ENCODE measurements around the gene TMPRSS13.

DNA sequence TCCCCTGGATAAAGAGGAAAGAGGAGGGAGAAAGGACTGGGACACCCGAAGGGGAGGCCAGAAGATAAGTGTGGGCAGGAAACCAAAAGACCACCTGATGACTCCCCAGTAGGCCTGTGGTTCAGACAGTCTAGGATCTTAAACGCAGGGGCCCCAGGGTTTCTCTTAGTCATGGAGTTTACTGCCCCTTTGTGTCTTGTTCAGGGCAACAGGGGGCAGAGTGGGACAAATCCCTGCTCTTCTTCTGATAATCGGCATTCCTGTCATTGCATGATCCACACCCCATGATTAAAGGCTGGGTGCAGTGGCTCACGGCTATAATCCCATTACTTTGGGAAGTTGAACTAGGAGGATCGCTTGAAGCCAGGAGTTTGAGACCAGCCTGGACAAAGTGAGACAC, 4.7 kb upstream of the TMPRSS13 start:
- TF ChIP-seq, protein P1, sequence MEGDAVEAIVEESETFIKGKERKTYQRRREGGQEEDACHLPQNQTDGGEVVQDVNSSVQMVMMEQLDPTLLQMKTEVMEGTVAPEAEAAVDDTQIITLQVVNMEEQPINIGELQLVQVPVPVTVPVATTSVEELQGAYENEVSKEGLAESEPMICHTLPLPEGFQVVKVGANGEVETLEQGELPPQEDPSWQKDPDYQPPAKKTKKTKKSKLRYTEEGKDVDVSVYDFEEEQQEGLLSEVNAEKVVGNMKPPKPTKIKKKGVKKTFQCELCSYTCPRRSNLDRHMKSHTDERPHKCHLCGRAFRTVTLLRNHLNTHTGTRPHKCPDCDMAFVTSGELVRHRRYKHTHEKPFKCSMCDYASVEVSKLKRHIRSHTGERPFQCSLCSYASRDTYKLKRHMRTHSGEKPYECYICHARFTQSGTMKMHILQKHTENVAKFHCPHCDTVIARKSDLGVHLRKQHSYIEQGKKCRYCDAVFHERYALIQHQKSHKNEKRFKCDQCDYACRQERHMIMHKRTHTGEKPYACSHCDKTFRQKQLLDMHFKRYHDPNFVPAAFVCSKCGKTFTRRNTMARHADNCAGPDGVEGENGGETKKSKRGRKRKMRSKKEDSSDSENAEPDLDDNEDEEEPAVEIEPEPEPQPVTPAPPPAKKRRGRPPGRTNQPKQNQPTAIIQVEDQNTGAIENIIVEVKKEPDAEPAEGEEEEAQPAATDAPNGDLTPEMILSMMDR (IDR thresholded peaks at IDR 0.05), result no peak
- no peak for TF ChIP-seq EP300 (IDR thresholded peaks at IDR 0.05)
